Progenitor cell of endocrine pancreas (in vitro differentiated cells): ENCODE results near the gene STAC. TPM values are rescaled to one million over a fixed set of nuclear protein-coding genes. Genes with fewer than 3 reads are reported as not detected.

Experiments
- DNase-seq: peaks from one replicate; pipeline ENCODE4 v3.0.0; 2021; ENCODE audit warnings: low spot score; ENCODE audit not compliant: unreplicated experiment
- H3K27ac Mint-ChIP-seq: 2 replicates; pipeline ENCODE4 v1.8.0; 2021; ENCODE audit warnings: mild to moderate bottlenecking, moderate library complexity, mixed read lengths
- H3K27me3 Mint-ChIP-seq: 2 replicates; pipeline ENCODE4 v1.8.0; 2021; ENCODE audit warnings: mixed read lengths
- H3K36me3 Mint-ChIP-seq: 2 replicates; pipeline ENCODE4 v1.8.0; 2022; ENCODE audit warnings: mixed read lengths; ENCODE audit not compliant: insufficient read depth
- H3K4me1 Mint-ChIP-seq: 2 replicates; pipeline ENCODE4 v1.8.0; 2021; ENCODE audit warnings: low read depth, mixed read lengths
- H3K4me3 Mint-ChIP-seq: 2 replicates; pipeline ENCODE4 v1.8.0; 2021; ENCODE audit warnings: low read depth, mild to moderate bottlenecking, moderate library complexity, mixed read lengths
- H3K9me3 Mint-ChIP-seq: 2 replicates; pipeline ENCODE4 v1.8.0; 2021; ENCODE audit warnings: low read depth, mixed read lengths
- total RNA-seq: library from RNA; stranded (reverse); gene quantifications from 2 replicates; pipeline ENCODE4 v1.2.1, GENCODE V29; 2021
- TF ChIP-seq, protein P1 (sequence below): fragments of 200-600 bp; sonication (generic); IDR thresholded peaks from one replicate; pipeline ENCODE4 v1.5.0; 2021; ENCODE audit warnings: antibody characterized with exemption, mild to moderate bottlenecking; ENCODE audit not compliant: unreplicated experiment

STAC gene
- total RNA-seq, 1 donor from 2014 or later, result 1.2 TPM

DNA sequence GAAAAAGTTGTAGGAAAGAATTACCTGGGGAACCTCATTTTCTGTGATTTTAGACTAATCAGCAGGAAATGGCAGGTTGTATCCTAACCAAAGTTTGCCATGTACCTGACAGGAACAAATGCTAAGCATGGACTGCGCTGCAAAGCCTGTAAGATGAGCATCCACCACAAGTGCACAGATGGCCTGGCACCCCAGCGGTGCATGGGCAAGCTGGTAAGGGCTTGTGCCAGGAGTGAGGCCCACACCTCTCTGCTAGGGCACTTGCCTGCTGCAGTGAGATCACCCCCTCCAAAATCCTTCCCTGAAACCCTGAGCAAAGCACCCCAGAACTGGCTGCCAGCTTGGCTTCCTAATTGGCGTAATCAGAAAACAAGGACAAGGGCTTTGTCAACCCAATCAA lies 102.6 kb downstream of the STAC start:
- Mint-ChIP-seq H3K4me1 (no peaks in the 10 kb centered on the region), H3K27ac (no peak overlapping the region), H3K36me3 (peaks cover 2% of the 10 kb centered on the region), H3K9me3 (peaks cover 7% of the 10 kb centered on the region), H3K4me3 (no peak overlapping the region), H3K27me3 (no peaks in the 10 kb centered on the region)
- no peak for DNase-seq
- TF ChIP-seq, protein P1, sequence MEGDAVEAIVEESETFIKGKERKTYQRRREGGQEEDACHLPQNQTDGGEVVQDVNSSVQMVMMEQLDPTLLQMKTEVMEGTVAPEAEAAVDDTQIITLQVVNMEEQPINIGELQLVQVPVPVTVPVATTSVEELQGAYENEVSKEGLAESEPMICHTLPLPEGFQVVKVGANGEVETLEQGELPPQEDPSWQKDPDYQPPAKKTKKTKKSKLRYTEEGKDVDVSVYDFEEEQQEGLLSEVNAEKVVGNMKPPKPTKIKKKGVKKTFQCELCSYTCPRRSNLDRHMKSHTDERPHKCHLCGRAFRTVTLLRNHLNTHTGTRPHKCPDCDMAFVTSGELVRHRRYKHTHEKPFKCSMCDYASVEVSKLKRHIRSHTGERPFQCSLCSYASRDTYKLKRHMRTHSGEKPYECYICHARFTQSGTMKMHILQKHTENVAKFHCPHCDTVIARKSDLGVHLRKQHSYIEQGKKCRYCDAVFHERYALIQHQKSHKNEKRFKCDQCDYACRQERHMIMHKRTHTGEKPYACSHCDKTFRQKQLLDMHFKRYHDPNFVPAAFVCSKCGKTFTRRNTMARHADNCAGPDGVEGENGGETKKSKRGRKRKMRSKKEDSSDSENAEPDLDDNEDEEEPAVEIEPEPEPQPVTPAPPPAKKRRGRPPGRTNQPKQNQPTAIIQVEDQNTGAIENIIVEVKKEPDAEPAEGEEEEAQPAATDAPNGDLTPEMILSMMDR, result no peak

DNA sequence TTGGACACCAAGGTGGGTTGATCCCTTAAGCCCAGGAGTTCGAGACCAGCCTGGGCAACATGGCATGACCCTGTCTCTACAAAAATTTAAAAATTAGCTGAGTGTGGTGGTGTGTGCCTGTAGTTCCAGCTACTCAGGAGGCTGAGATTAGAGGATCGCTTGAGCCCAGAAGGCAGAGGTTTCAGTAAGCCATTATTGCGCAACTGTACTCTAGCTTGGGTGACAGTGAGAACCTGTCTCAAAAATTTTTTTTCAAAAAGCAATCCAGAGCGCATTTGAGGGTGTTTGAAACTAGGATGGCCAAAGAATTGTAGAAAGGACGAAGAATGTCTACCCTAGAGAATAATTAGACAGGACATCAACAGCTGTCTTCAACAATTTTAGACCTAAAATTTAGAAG lies 103.4 kb downstream of the STAC start:
- Mint-ChIP-seq H3K4me3 (no peak overlapping the region), H3K27ac (no peak overlapping the region), H3K9me3 (peaks cover 6% of the 10 kb centered on the region), H3K36me3 (peaks cover 2% of the 10 kb centered on the region), H3K27me3 (no peaks in the 10 kb centered on the region), H3K4me1 (no peaks in the 10 kb centered on the region)
- DNase-seq, result no peak
- TF ChIP-seq, protein P1, result no peak

DNA sequence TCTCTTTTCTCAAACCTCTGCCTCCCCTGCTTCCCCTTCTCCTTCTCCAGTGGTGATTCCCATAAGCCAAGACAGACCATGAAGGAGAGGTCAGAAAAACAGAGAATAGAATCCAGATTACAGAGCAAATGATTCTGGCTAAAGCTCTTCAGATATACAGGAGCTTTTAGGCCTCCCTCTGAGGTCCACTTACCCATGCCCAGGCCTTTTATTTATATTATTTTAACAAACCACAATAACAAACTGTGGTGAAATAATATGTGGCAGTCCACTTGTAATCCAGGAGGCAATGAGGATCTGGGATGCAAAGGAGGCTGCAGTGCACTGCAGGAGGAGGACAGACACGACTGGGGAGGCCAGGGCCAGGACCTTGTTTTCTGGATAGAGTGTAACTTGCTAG lies 104.1 kb downstream of the STAC start:
- TF ChIP-seq, protein P1, result no peak
- no peak for DNase-seq
- no peaks in the 10 kb centered on the region for H3K36me3 Mint-ChIP-seq
- H3K27ac Mint-ChIP-seq, result no peak overlapping the region
- no peaks in the 10 kb centered on the region for H3K4me1 Mint-ChIP-seq
- peaks cover under 1% of the 10 kb centered on the region for H3K9me3 Mint-ChIP-seq
- H3K27me3 Mint-ChIP-seq, result no peaks in the 10 kb centered on the region
- no peak overlapping the region for H3K4me3 Mint-ChIP-seq

DNA sequence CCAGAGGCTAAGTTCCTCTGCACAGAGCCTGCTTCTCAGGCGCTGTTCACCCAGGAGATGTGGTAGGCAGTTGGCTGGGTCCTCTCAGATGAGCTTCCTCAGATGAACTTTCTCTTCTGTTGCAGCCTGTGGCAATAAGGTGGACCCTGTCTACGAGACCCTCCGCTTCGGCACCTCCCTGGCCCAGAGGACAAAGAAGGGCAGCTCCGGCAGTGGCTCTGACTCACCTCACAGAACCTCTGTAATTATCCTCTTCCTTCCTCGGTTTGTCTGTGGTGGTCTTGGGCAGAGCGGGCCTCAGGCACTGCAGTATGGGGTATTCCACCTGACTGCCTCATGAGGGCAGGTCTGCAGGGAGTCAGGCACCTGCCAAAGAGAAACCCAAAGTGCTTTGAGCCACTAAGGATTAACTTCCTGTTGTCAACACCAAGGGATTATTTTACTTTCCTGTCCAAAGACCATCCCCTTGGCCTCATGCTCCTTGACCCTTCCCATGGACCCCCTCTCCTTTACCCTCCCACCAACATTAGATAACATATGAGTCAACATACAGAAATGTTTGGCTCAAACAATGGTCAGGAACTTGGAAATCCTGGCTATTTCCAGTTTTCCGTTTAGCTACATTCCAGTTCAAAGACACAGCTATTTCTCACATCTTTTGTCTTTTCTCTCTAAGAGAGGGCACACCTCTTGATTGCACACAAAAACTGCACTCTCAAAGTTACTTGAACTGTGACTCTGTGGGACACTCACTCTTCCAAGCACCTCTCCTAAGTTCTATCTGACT lies 105.9 kb downstream of the STAC start:
- no peak for DNase-seq
- Mint-ChIP-seq H3K4me1 (peaks cover 2% of the 10 kb centered on the region), H3K36me3 (no peaks in the 10 kb centered on the region), H3K27me3 (peaks cover 4% of the 10 kb centered on the region), H3K9me3 (no peaks in the 10 kb centered on the region), H3K27ac (no peak overlapping the region), H3K4me3 (no peak overlapping the region)
- TF ChIP-seq, protein P1, result no peak

DNA sequence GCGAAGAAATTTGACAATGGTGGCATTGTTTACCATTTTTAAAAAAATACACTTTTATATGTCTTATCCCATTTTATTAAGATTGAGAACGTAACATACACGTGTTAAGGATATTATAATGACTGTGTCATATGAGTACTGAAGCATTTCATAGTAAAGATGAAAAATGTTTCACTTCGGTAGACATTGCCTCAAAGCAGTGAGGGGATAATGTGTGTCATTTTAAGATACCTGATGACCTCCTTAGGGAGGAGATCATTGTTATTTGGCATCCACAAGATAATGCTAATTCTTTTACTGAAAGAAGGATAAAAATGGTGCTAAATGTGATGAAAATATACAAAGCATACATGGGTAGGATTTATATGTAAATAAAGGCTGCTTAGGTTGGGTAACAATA lies 107.3 kb downstream of the STAC start:
- peaks cover 4% of the 10 kb centered on the region for H3K27me3 Mint-ChIP-seq
- no peaks in the 10 kb centered on the region for H3K36me3 Mint-ChIP-seq
- H3K9me3 Mint-ChIP-seq, result no peaks in the 10 kb centered on the region
- TF ChIP-seq, protein P1, result no peak
- no peak overlapping the region for H3K27ac Mint-ChIP-seq
- H3K4me1 Mint-ChIP-seq, result peaks cover 6% of the 10 kb centered on the region
- DNase-seq, result no peak
- H3K4me3 Mint-ChIP-seq, result no peak overlapping the region
